SJCRH30 (cell line): ENCODE measurements around the gene DNASE2B. TPM values are rescaled to one million over a fixed set of nuclear protein-coding genes. Genes with fewer than 3 reads are reported as not detected.

ENCODE experiments used
- DNase-seq, 2 experiments: peaks; one replicate each; pipeline ENCODE4 v3.0.0-alpha.2; 2015 to 2020
- H3K27ac ChIP-seq: fragments of 250-450 bp; sonication (Bioruptor Pico); 2 replicates; pipeline ENCODE4 v1.5.1; 2020; ENCODE audit warnings: mild to moderate bottlenecking, moderate library complexity
- H3K27me3 ChIP-seq: fragments of 250-450 bp; sonication (Bioruptor Pico); 2 replicates; pipeline ENCODE4 v1.5.1; 2020; ENCODE audit warnings: mild to moderate bottlenecking, moderate library complexity
- H3K36me3 ChIP-seq: fragments of 250-450 bp; sonication (Bioruptor Pico); 2 replicates; pipeline ENCODE4 v1.5.1; 2020; ENCODE audit warnings: mild to moderate bottlenecking, moderate library complexity
- H3K4me1 ChIP-seq: fragments of 250-450 bp; sonication (Bioruptor Pico); 2 replicates; pipeline ENCODE4 v1.5.1; 2020; ENCODE audit warnings: mild to moderate bottlenecking, moderate library complexity
- H3K4me3 ChIP-seq: fragments of 250-450 bp; sonication (Bioruptor Pico); 2 replicates; pipeline ENCODE4 v1.5.1; 2020; ENCODE audit warnings: mild to moderate bottlenecking, moderate library complexity
- H3K9me3 ChIP-seq: fragments of 250-450 bp; sonication (Bioruptor Pico); replicated peaks from 2 replicates; pipeline ENCODE4 v1.5.1; 2020; ENCODE audit warnings: mild to moderate bottlenecking, moderate library complexity
- total RNA-seq: library from RNA; depleted of rRNA; stranded (reverse); fragments of >200 nt; shearing (Covaris generic); gene quantifications from 2 replicates; pipeline ENCODE4 v1.2.3, GENCODE V29; 2014

Gene DNASE2B
- total RNA-seq, 1 experiment from 2014 or later = not detected

DNA sequence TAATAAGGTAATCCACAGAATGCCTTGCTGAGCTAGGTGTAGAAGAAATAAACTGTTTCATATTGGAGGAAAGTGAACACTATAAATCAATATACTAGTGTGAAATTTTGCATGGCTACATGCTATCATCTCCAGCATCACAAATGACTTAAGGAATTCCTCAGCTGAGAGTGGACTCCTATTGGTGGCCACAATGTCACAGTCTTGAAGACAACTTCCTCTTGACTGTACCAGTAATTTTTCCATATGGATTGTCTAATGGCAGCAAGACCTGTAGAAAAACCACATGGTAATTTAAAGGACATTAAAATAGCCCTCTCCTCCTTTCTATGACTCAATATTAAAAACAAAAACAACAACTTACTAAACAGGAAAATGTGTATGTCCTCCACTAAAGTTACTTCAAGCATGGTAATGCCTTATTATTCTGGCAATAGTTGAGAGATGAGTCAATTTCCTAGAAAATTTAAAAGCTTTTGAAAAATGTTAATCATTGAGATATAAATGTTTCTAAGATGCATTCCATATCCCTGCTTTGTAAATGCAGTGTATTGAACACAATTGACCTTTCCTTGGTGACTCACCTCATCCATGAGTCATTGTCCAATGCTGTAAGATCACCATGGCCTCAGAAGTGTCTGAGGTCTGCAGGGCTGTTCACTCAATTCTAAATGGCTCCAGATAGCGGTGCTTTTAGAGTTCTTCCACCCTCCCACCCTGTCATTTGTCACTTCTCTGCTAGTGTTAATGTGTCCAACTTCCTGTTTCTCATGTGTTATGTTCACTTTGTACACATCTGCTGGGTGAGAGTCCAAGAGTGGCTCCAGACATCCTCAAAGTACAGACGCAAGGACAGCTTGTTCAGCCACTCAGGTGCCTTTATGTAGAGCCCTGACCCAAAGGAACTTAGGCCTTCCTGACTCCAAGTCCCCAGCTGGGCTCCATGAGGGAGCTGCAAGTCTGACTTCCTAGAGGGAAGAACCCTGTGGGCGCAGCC, 32.8 kb upstream of the DNASE2B start:
- Histone ChIP-seq H3K9me3 (no peaks in the 10 kb centered on the region), H3K4me3 (no peak overlapping the region), H3K27ac (no peak overlapping the region), H3K4me1 (peaks cover 12% of the 10 kb centered on the region; the same call in 1 of the 2 replicates), H3K27me3 (no peaks in the 10 kb centered on the region), H3K36me3 (no peaks in the 10 kb centered on the region)
- DNase-seq = peak; percentile 12 to 17

- H3K4me3 ChIP-seq = no peak overlapping the region
- no peak for DNase-seq
- H3K36me3 ChIP-seq = no peaks in the 10 kb centered on the region
- H3K9me3 ChIP-seq = no peaks in the 10 kb centered on the region
- peaks cover 12% of the 10 kb centered on the region; the same call in 1 of the 2 replicates for H3K4me1 ChIP-seq
- no peak overlapping the region for H3K27ac ChIP-seq
- H3K27me3 ChIP-seq = no peaks in the 10 kb centered on the region
These were observed 31.5 kb upstream of the DNASE2B start for GRCh38 chr1:84366786-84367185.

GRCh38 chr1:84367219-84367618, 31.1 kb upstream of the DNASE2B start:
- DNase-seq = no peak
- no peaks in the 10 kb centered on the region for H3K36me3 ChIP-seq
- no peak overlapping the region for H3K4me3 ChIP-seq
- H3K27ac ChIP-seq = no peak overlapping the region
- H3K9me3 ChIP-seq = no peaks in the 10 kb centered on the region
- H3K4me1 ChIP-seq = peaks cover 12% of the 10 kb centered on the region; the same call in 1 of the 2 replicates
- no peaks in the 10 kb centered on the region for H3K27me3 ChIP-seq

GRCh38 chr1:84368441-84368840, 29.8 kb upstream of the DNASE2B start:
- Histone ChIP-seq H3K27me3 (no peaks in the 10 kb centered on the region), H3K36me3 (no peaks in the 10 kb centered on the region), H3K9me3 (no peaks in the 10 kb centered on the region), H3K4me3 (no peak overlapping the region), H3K4me1 (peaks cover 5% of the 10 kb centered on the region; the same call in 1 of the 2 replicates), H3K27ac (no peak overlapping the region)
- no peak for DNase-seq

DNA sequence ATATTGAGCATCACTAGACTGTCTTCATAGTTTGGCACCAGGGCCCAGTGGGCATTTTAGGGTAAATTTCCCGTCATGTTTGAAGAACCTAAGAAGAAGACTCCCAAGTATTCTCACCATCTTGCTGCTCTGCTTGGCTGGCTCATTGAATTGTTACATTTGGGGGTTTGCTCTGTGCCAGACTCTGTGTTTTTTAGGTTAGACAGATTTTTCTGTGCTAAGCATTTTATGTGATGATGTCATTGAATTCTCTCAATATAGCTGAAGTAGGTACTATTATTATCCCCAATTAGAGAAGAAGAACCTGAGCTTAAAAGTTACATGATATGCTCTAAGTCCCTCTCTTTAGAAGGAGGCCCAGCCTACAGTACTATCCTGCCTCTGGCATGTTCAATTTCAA, 28.0 kb upstream of the DNASE2B start:
- no peaks in the 10 kb centered on the region for H3K9me3 ChIP-seq
- DNase-seq = no peak
- peaks cover 4% of the 10 kb centered on the region; the same call in 1 of the 2 replicates for H3K4me1 ChIP-seq
- H3K4me3 ChIP-seq = no peak overlapping the region
- no peaks in the 10 kb centered on the region for H3K36me3 ChIP-seq
- no peak overlapping the region for H3K27ac ChIP-seq
- H3K27me3 ChIP-seq = no peaks in the 10 kb centered on the region

DNA sequence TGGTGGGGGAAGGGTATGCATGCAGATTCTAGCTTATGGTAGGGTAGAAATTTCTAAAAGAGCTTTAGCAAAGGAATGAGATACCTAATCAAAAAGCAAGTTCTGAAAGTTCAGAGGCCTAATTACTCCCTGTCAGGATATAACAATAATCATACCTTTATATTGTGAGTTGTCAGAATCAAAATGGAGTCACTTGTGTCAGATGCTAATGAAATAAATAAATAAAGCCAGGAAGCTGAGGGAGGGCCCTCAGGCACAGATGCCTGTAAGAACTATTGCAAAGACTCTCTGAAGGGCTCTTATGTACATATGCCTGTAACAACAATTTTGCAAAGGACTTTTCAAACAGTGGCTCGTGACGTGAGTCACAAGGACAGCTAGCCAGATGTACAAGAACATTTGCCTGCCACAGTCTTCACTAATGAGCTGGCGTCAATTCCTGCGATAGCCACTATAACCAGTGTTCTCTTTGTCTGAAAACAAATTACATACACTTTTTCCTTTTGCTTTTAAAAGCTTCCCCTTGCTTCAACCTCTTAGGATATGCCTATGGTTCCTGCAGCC, 27.4 kb upstream of the DNASE2B start:
- H3K9me3 ChIP-seq = no peaks in the 10 kb centered on the region
- H3K27me3 ChIP-seq = no peaks in the 10 kb centered on the region
- no peak overlapping the region for H3K4me3 ChIP-seq
- no peak overlapping the region for H3K27ac ChIP-seq
- peaks cover 1% of the 10 kb centered on the region; the same call in 1 of the 2 replicates for H3K4me1 ChIP-seq
- no peaks in the 10 kb centered on the region for H3K36me3 ChIP-seq
- DNase-seq = no peak

DNA sequence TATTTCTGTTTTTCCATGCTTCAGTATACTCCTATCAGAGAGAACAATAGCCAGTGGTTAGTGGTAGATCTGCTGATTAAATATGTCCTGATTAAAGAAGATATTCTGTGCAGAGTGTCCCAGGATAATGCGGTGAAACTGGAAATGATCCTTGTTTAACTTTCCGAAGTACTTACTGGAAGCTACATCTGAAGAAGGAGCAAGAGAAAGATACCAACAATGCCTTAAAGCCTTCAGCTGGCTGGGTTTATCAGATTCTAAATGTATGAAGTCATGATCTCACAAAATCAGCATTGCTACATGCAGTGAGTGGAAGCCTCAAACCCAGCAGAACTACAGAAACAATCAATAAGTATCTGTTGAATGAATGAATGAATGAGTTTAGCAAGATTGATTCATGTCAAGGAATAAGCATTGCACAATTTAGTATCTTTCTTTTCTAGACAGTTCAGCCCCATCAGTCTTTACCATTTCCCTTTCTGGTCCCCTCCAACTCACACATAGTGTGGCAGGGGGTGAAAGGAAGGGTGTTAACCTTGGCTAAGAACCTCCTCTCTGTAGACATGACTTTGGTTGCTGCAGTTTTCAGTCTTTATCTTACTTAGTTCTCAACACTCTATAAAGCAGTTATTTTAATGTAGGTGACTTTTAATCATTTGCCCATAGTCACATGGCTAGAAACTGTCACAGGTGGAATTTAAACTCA, 24.7 kb upstream of the DNASE2B start:
- H3K27ac ChIP-seq = no peak overlapping the region
- no peak overlapping the region for H3K4me3 ChIP-seq
- no peaks in the 10 kb centered on the region for H3K4me1 ChIP-seq
- no peak for DNase-seq
- H3K9me3 ChIP-seq = no peaks in the 10 kb centered on the region
- H3K36me3 ChIP-seq = no peaks in the 10 kb centered on the region
- H3K27me3 ChIP-seq = no peaks in the 10 kb centered on the region

DNA sequence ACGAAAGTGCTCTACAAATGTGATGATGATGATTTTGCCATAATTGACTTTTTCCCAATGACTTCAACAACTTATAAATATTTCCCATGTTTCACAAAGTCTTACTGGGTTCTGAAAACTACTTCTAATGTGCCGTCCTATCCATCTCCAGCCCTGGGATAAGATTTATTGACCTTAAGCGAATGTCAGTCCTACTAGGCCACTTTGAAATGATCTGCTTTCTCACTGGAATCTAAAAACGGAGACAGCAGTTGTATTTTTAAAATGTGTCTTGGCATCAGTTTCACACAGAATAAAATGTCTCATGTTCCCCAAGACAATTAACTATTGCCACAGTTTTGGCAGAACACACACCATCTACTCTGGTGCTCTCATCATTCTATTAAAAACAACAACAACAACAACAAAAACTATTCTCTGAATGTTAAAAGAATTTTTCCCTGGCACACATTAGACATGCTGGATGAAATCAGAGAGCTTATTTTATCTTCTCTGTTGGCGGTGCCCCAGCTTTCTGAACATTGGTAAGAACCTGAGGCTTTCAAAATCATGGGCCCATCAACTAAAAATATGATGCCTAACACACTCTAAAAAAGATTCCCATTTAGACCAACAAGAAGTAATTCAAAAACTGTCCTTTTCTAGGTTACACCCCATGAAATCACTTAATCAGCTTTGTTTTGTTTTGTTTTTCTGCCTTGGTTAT, 23.1 kb upstream of the DNASE2B start:
- Histone ChIP-seq H3K9me3 (no peaks in the 10 kb centered on the region), H3K36me3 (no peaks in the 10 kb centered on the region), H3K4me3 (no peak overlapping the region), H3K4me1 (no peaks in the 10 kb centered on the region), H3K27ac (no peak overlapping the region), H3K27me3 (no peaks in the 10 kb centered on the region)
- no peak for DNase-seq

- Histone ChIP-seq H3K27me3 (no peaks in the 10 kb centered on the region), H3K4me3 (no peak overlapping the region), H3K9me3 (no peaks in the 10 kb centered on the region), H3K4me1 (no peaks in the 10 kb centered on the region), H3K36me3 (no peaks in the 10 kb centered on the region), H3K27ac (no peak overlapping the region)
- DNase-seq = no peak
These were observed 22.0 kb upstream of the DNASE2B start for GRCh38 chr1:84376000-84376910.

DNA sequence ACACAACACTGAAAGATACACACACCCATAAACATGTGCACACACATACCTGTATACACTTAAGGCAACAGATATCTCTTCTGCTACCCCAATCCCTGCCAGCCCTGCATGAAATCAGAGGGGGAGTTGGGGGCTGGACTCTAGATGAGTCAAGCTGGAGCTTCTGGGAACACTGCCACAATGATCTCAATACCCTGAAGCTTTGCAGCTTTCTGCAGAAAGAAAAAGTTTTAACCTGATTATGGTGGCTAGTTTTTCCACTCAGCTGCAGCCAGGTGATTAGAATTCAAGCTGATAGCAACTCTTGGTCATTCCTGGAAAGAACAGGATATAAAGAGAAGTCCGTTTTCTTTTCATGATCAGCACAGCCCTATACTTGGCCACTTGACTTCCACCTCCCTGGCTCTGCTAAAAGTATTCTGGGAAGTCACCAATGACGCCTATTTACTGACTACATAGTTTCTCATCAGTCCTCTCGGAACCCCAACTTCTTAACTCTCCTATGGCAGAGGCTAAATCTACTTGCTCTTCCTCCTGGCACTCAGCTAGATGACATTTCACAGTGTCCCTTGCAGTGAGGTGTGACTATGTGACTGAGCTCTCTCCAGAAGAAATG, 20.7 kb upstream of the DNASE2B start:
- DNase-seq = no peak
- Histone ChIP-seq H3K36me3 (no peaks in the 10 kb centered on the region), H3K27ac (no peak overlapping the region), H3K4me3 (no peak overlapping the region), H3K9me3 (no peaks in the 10 kb centered on the region), H3K27me3 (no peaks in the 10 kb centered on the region), H3K4me1 (0 out of 2 replicates have a peak, but pooled peaks cover 3% of the 10 kb centered on the region)

- Histone ChIP-seq H3K36me3 (no peaks in the 10 kb centered on the region), H3K27ac (no peak overlapping the region)
- no peak for DNase-seq
These were observed 19.0 kb upstream of the DNASE2B start for GRCh38 chr1:84379138-84379916.

DNA sequence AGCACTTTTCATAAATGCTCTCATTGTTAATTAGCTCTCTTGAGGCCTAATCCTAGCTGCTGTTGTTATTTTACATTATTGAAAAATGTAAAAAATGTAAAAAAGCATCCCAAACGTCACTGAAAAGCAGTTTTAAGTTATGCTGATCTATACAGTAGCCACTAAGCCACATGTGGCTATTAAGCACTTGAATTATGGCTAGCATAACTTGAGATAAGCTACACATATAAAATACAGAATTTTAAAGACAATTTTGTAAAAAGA, 18.4 kb upstream of the DNASE2B start:
- DNase-seq = no peak
- no peaks in the 10 kb centered on the region for H3K9me3 ChIP-seq
- 0 out of 2 replicates have a peak, but pooled peaks cover 3% of the 10 kb centered on the region for H3K4me1 ChIP-seq
- no peaks in the 10 kb centered on the region for H3K27me3 ChIP-seq
- no peaks in the 10 kb centered on the region for H3K36me3 ChIP-seq
- H3K27ac ChIP-seq = no peak overlapping the region
- no peak overlapping the region for H3K4me3 ChIP-seq

More at GRCh38 chr1:84379138-84379916, 19.0 kb upstream of the DNASE2B start:
- Histone ChIP-seq H3K9me3 (no peaks in the 10 kb centered on the region), H3K4me1 (0 out of 2 replicates have a peak, but pooled peaks cover 3% of the 10 kb centered on the region), H3K4me3 (no peak overlapping the region), H3K27me3 (no peaks in the 10 kb centered on the region)

- Histone ChIP-seq H3K27me3 (no peaks in the 10 kb centered on the region), H3K36me3 (no peaks in the 10 kb centered on the region), H3K4me1 (0 out of 2 replicates have a peak, but pooled peaks cover 3% of the 10 kb centered on the region), H3K9me3 (no peaks in the 10 kb centered on the region), H3K27ac (no peak overlapping the region), H3K4me3 (no peak overlapping the region)
- DNase-seq = no peak
These were observed 16.2 kb upstream of the DNASE2B start for GRCh38 chr1:84382127-84382526.
